KMS-11 (cell line): ENCODE measurements around the gene EBP.

Experiments used
- H2AFZ ChIP-seq: fragments of 200-600 bp; sonication (generic); 2 replicates; pipeline ENCODE4 v1.6.1; 2016; ENCODE audit warnings: antibody characterized with exemption, mixed run types, low read depth
- H3K27ac ChIP-seq: fragments of 200-600 bp; sonication (generic); 2 replicates; pipeline ENCODE4 v1.6.1; 2016; ENCODE audit warnings: mild to moderate bottlenecking, mixed run types
- H3K27me3 ChIP-seq: fragments of 200-600 bp; sonication (generic); 2 replicates; pipeline ENCODE4 v1.6.1; 2017; ENCODE audit warnings: mild to moderate bottlenecking, low read depth, mixed run types, moderate library complexity; ENCODE audit not compliant: insufficient read depth
- H3K36me3 ChIP-seq: fragments of 200-600 bp; sonication (generic); 2 replicates; pipeline ENCODE4 v1.6.1; 2017; ENCODE audit warnings: mild to moderate bottlenecking, mixed run types; ENCODE audit not compliant: insufficient read depth
- H3K4me1 ChIP-seq: fragments of 200-600 bp; sonication (generic); 2 replicates; pipeline ENCODE4 v1.6.1; 2016; ENCODE audit warnings: mild to moderate bottlenecking, low read depth, mixed run types; ENCODE audit not compliant: poor library complexity, severe bottlenecking
- H3K4me2 ChIP-seq: fragments of 200-600 bp; sonication (generic); 2 replicates; pipeline ENCODE4 v1.7.0; 2016; ENCODE audit warnings: mild to moderate bottlenecking, mixed run types
- H3K4me3 ChIP-seq: fragments of 200-600 bp; sonication (generic); IDR thresholded peaks from 2 replicates; pipeline ENCODE4 v1.6.1; 2017; ENCODE audit warnings: low read depth, low read length, mixed read lengths; ENCODE audit not compliant: insufficient read depth
- H3K79me2 ChIP-seq: fragments of 200-600 bp; sonication (generic); 2 replicates; pipeline ENCODE4 v1.6.1; 2016; ENCODE audit warnings: low read depth, mixed run types; ENCODE audit not compliant: insufficient read depth
- H3K9ac ChIP-seq: fragments of 200-600 bp; sonication (generic); 2 replicates; pipeline ENCODE4 v1.6.1; 2016; ENCODE audit warnings: mild to moderate bottlenecking, mixed run types
- H4K20me1 ChIP-seq: fragments of 200-600 bp; sonication (generic); 2 replicates; pipeline ENCODE4 v1.6.1; 2016; ENCODE audit warnings: mild to moderate bottlenecking, mixed run types; ENCODE audit not compliant: insufficient read depth
- CTCF ChIP-seq: fragments of 200-600 bp; sonication (generic); conservative IDR thresholded peaks from 2 replicates; pipeline ENCODE4 v1.6.1; 2017; ENCODE audit warnings: low read depth, mild to moderate bottlenecking, antibody characterized with exemption, low read length, moderate library complexity, mixed read lengths

EBP gene

GRCh38 chrX:48476919-48477318 is 44.7 kb upstream of the EBP start:
- Histone ChIP-seq H3K4me2 (peak overlapping the region; percentile 72), H3K9ac (peak overlapping the region; percentile 93; the same call in 1 of the 2 replicates), H2AFZ (no peak overlapping the region), H3K4me1 (peaks cover 12% of the 10 kb centered on the region), H3K4me3 (no peak overlapping the region), H4K20me1 (no peaks in the 10 kb centered on the region), H3K36me3 (no peaks in the 10 kb centered on the region), H3K27me3 (no peaks in the 10 kb centered on the region), H3K79me2 (peaks cover 22% of the 10 kb centered on the region), H3K27ac (no peak overlapping the region)
- TF ChIP-seq CTCF, result no peak

- no peak overlapping the region for H3K4me3 ChIP-seq
- H2AFZ ChIP-seq, result no peak overlapping the region
- no peak overlapping the region; the same call in 1 of the 2 replicates for H3K4me2 ChIP-seq
- H3K79me2 ChIP-seq, result peaks cover 22% of the 10 kb centered on the region
- no peaks in the 10 kb centered on the region for H3K36me3 ChIP-seq
- H3K27ac ChIP-seq, result no peak overlapping the region
- H3K4me1 ChIP-seq, result peaks cover 12% of the 10 kb centered on the region
- H4K20me1 ChIP-seq, result no peaks in the 10 kb centered on the region
- no peak overlapping the region for H3K9ac ChIP-seq
- H3K27me3 ChIP-seq, result no peaks in the 10 kb centered on the region
- TF ChIP-seq CTCF, result no peak
These were observed 43.5 kb upstream of the EBP start for GRCh38 chrX:48477960-48478755.

GRCh38 chrX:48478806-48479205 is 42.8 kb upstream of the EBP start:
- Histone ChIP-seq H3K9ac (no peak overlapping the region), H3K27me3 (no peaks in the 10 kb centered on the region), H3K27ac (no peak overlapping the region), H4K20me1 (no peaks in the 10 kb centered on the region), H2AFZ (no peak overlapping the region), H3K4me3 (no peak overlapping the region), H3K79me2 (peaks cover 22% of the 10 kb centered on the region), H3K4me1 (peaks cover 12% of the 10 kb centered on the region), H3K36me3 (no peaks in the 10 kb centered on the region), H3K4me2 (no peak overlapping the region)
- no peak for TF ChIP-seq CTCF

- Histone ChIP-seq H3K36me3 (no peaks in the 10 kb centered on the region), H2AFZ (no peak overlapping the region), H3K4me3 (no peak overlapping the region), H3K79me2 (peaks cover 22% of the 10 kb centered on the region), H4K20me1 (no peaks in the 10 kb centered on the region), H3K27ac (no peak overlapping the region), H3K4me1 (peaks cover 5% of the 10 kb centered on the region), H3K9ac (no peak overlapping the region), H3K27me3 (no peaks in the 10 kb centered on the region), H3K4me2 (no peak overlapping the region)
- TF ChIP-seq CTCF, result no peak
These were observed 41.5 kb upstream of the EBP start for GRCh38 chrX:48480142-48480541.
